Muscle of leg (tissue), 11 donors: ENCODE data around the gene PTBP3. TPM values are rescaled to one million over a fixed set of nuclear protein-coding genes. Genes with fewer than 3 reads are reported as not detected.

ENCODE experiments used
- DNase-seq: peaks from one replicate; pipeline ENCODE4 v3.0.0; 2013
- H3K27ac ChIP-seq: one replicate; pipeline ENCODE4 v1.5.1; 2013; ENCODE audit warnings: mild to moderate bottlenecking, low read length, control low read depth
- H3K27me3 ChIP-seq: one replicate; pipeline ENCODE4 v1.6.1; 2013; ENCODE audit warnings: low read length; ENCODE audit not compliant: control insufficient read depth, insufficient read depth
- H3K36me3 ChIP-seq: one replicate; pipeline ENCODE4 v1.6.1; 2013; ENCODE audit warnings: low read length; ENCODE audit not compliant: control insufficient read depth, insufficient read depth
- H3K4me1 ChIP-seq: one replicate; pipeline ENCODE4 v1.6.1; 2013; ENCODE audit warnings: low read length; ENCODE audit not compliant: control insufficient read depth, insufficient read depth
- H3K4me3 ChIP-seq: one replicate; pipeline ENCODE4 v1.5.1; 2013; ENCODE audit warnings: low read length, control low read depth
- H3K9me3 ChIP-seq: replicated peaks from 2 replicates; pipeline ENCODE4 v1.6.1; 2013; ENCODE audit warnings: low read depth, low read length; ENCODE audit not compliant: control insufficient read depth
- WGBS: methylation state at CpG from one replicate; pipeline ENCODE4 v1.1.5; 2013; ENCODE audit warnings: missing lambda C conversion rate; ENCODE audit not compliant: insufficient coverage; 5-methylcytosine and 5-hydroxymethylcytosine counted together
- polyA plus RNA-seq, 8 donors: library from polyadenylated mRNA; unstranded; fragments of 120-200 nt; gene quantifications; one replicate each; pipeline versions ENCODE4 v1.2.1 to v1.2.3, GENCODE V29; 2013; ENCODE audit warnings: inconsistent platforms in 1 of 8, low replicate concordance in 1 of 8; ENCODE audit not compliant: insufficient read length in 8 of 8, insufficient read depth in 1 of 8
- total RNA-seq: library from RNA; stranded (reverse); fragments of 120-200 nt; gene quantifications from one replicate; pipeline ENCODE4 v1.2.4, GENCODE V29; 2013

Gene PTBP3
- total and polyA plus RNA-seq, 9 donors = 11.3 to 21.9 (median 15.0) TPM

GRCh38 chr9:112325600-112325999 is 7.8 kb downstream of the PTBP3 start:
- Histone ChIP-seq H3K4me3 (no peak overlapping the region), H3K4me1 (peaks cover 9% of the 10 kb centered on the region), H3K36me3 (no peaks in the 10 kb centered on the region), H3K27ac (peak overlapping the region; percentile 29), H3K9me3 (no peaks in the 10 kb centered on the region), H3K27me3 (no peaks in the 10 kb centered on the region)
- 75% methylated on average over 4 of the region's 8 CpGs for WGBS
- DNase-seq = no peak

- DNase-seq = no peak
- H3K27ac ChIP-seq = no peak overlapping the region
- H3K36me3 ChIP-seq = no peaks in the 10 kb centered on the region
- H3K27me3 ChIP-seq = no peaks in the 10 kb centered on the region
- WGBS = no CpG with 5 or more reads among the region's 10 CpGs
- H3K4me1 ChIP-seq = peaks cover 9% of the 10 kb centered on the region
- H3K9me3 ChIP-seq = no peaks in the 10 kb centered on the region
- H3K4me3 ChIP-seq = no peak overlapping the region
Measured at GRCh38 chr9:112325127-112325526, 8.3 kb downstream of the PTBP3 start.

- no CpG with 5 or more reads among the region's 3 CpGs for WGBS
- H3K36me3 ChIP-seq = no peaks in the 10 kb centered on the region
- no peak overlapping the region for H3K27ac ChIP-seq
- H3K4me1 ChIP-seq = peaks cover 9% of the 10 kb centered on the region
- H3K9me3 ChIP-seq = no peaks in the 10 kb centered on the region
- H3K4me3 ChIP-seq = no peak overlapping the region
- DNase-seq = no peak
- H3K27me3 ChIP-seq = no peaks in the 10 kb centered on the region
Measured at GRCh38 chr9:112323378-112323854, 10.0 kb downstream of the PTBP3 start.

- H3K4me3 ChIP-seq = no peak overlapping the region
- H3K36me3 ChIP-seq = no peaks in the 10 kb centered on the region
- 92% methylated on average over 5 of the region's 5 CpGs for WGBS
- no peaks in the 10 kb centered on the region for H3K9me3 ChIP-seq
- no peak for DNase-seq
- H3K4me1 ChIP-seq = peaks cover 9% of the 10 kb centered on the region
- no peaks in the 10 kb centered on the region for H3K27me3 ChIP-seq
- no peak overlapping the region for H3K27ac ChIP-seq
Measured at GRCh38 chr9:112322701-112323377, 10.6 kb downstream of the PTBP3 start.

GRCh38 chr9:112316258-112316943 is 17.0 kb downstream of the PTBP3 start:
- no peaks in the 10 kb centered on the region for H3K36me3 ChIP-seq
- no peak for DNase-seq
- no peaks in the 10 kb centered on the region for H3K4me1 ChIP-seq
- 83% methylated on average over 4 of the region's 11 CpGs for WGBS
- H3K27me3 ChIP-seq = no peaks in the 10 kb centered on the region
- no peak overlapping the region for H3K4me3 ChIP-seq
- no peak overlapping the region for H3K27ac ChIP-seq
- no peaks in the 10 kb centered on the region for H3K9me3 ChIP-seq

GRCh38 chr9:112315331-112316257 is 17.8 kb downstream of the PTBP3 start:
- Histone ChIP-seq H3K9me3 (no peaks in the 10 kb centered on the region), H3K27ac (no peak overlapping the region), H3K27me3 (no peaks in the 10 kb centered on the region), H3K4me3 (no peak overlapping the region), H3K4me1 (no peaks in the 10 kb centered on the region), H3K36me3 (no peaks in the 10 kb centered on the region)
- DNase-seq = no peak
- WGBS = no CpG with 5 or more reads among the region's 3 CpGs

GRCh38 chr9:112312139-112312538 is 21.3 kb downstream of the PTBP3 start:
- no peak overlapping the region for H3K4me3 ChIP-seq
- H3K4me1 ChIP-seq = peaks cover 3% of the 10 kb centered on the region
- H3K27ac ChIP-seq = no peak overlapping the region
- H3K27me3 ChIP-seq = no peaks in the 10 kb centered on the region
- no peaks in the 10 kb centered on the region for H3K9me3 ChIP-seq
- no peaks in the 10 kb centered on the region for H3K36me3 ChIP-seq
- DNase-seq = no peak
- 90% methylated on average over 2 of the region's 7 CpGs for WGBS

- H3K4me3 ChIP-seq = no peak overlapping the region
- H3K36me3 ChIP-seq = no peaks in the 10 kb centered on the region
- no peaks in the 10 kb centered on the region for H3K9me3 ChIP-seq
- H3K27ac ChIP-seq = no peak overlapping the region
- no peak for DNase-seq
- H3K27me3 ChIP-seq = no peaks in the 10 kb centered on the region
- H3K4me1 ChIP-seq = peaks cover 3% of the 10 kb centered on the region
- 92% methylated on average over 2 of the region's 3 CpGs for WGBS
Measured at GRCh38 chr9:112311497-112311896, 21.9 kb downstream of the PTBP3 start.

GRCh38 chr9:112310826-112311225 is 22.6 kb downstream of the PTBP3 start:
- Histone ChIP-seq H3K36me3 (no peaks in the 10 kb centered on the region), H3K4me3 (no peak overlapping the region), H3K27me3 (no peaks in the 10 kb centered on the region), H3K27ac (no peak overlapping the region), H3K4me1 (peaks cover 3% of the 10 kb centered on the region), H3K9me3 (no peaks in the 10 kb centered on the region)
- 71% methylated on average over 2 of the region's 4 CpGs for WGBS
- DNase-seq = no peak

- no peaks in the 10 kb centered on the region for H3K27me3 ChIP-seq
- no peaks in the 10 kb centered on the region for H3K9me3 ChIP-seq
- H3K36me3 ChIP-seq = no peaks in the 10 kb centered on the region
- WGBS = 50% methylated on average over 2 of the region's 5 CpGs
- H3K4me3 ChIP-seq = no peak overlapping the region
- DNase-seq = peak; percentile 65
- peak overlapping the region; percentile 65 for H3K27ac ChIP-seq
- peaks cover 3% of the 10 kb centered on the region for H3K4me1 ChIP-seq
Measured at GRCh38 chr9:112308588-112308987, 24.8 kb downstream of the PTBP3 start.
